ENCODE measurements around the gene TMCC1. TPM values are rescaled to one million over a fixed set of nuclear protein-coding genes. Genes with fewer than 3 reads are reported as not detected.
"Not testable (repeated sequence)": the region's sequence is repeated elsewhere in the genome, so short reads cannot be mapped to it uniquely, and the experiment has no call there.

TMCC1 gene
- total and polyA plus RNA-seq, 9 donors = 26.8 to 37.8 (median 30.9) TPM

- Histone ChIP-seq H3K4me1 (ENCODE audit: control insufficient read depth, insufficient read depth, low read length) (no peaks in the 10 kb centered on the region), H3K9me3 (replicated peaks; ENCODE audit: control insufficient read depth, low read depth, low read length) (peaks cover 3% of the 10 kb centered on the region), H3K4me3 (ENCODE audit: low read length) (no peak overlapping the region), H3K36me3 (ENCODE audit: control insufficient read depth, insufficient read depth, low read length) (peaks cover 3% of the 10 kb centered on the region), H3K27ac (ENCODE audit: low read length) (no peak overlapping the region), H3K27me3 (ENCODE audit: control insufficient read depth, insufficient read depth, low read length) (no peaks in the 10 kb centered on the region)
- 94% methylated on average over 3 of the region's 5 CpGs for WGBS (ENCODE audit: insufficient coverage)
- no peak for DNase-seq
These were observed 52.7 kb downstream of the TMCC1 start for GRCh38 chr3:129840707-129841360.

- H3K27ac ChIP-seq (ENCODE audit: low read length) = no peak overlapping the region
- DNase-seq = no peak
- no peak overlapping the region for H3K4me3 ChIP-seq (ENCODE audit: low read length)
- H3K9me3 ChIP-seq (replicated peaks; ENCODE audit: control insufficient read depth, low read depth, low read length) = peaks cover 3% of the 10 kb centered on the region
- H3K27me3 ChIP-seq (ENCODE audit: control insufficient read depth, insufficient read depth, low read length) = no peaks in the 10 kb centered on the region
- H3K4me1 ChIP-seq (ENCODE audit: control insufficient read depth, insufficient read depth, low read length) = no peaks in the 10 kb centered on the region
- WGBS (ENCODE audit: insufficient coverage) = 89% methylated on average over 3 of the region's 6 CpGs
- peaks cover 3% of the 10 kb centered on the region for H3K36me3 ChIP-seq (ENCODE audit: control insufficient read depth, insufficient read depth, low read length)
These were observed 55.4 kb downstream of the TMCC1 start for GRCh38 chr3:129838086-129838485.

DNA sequence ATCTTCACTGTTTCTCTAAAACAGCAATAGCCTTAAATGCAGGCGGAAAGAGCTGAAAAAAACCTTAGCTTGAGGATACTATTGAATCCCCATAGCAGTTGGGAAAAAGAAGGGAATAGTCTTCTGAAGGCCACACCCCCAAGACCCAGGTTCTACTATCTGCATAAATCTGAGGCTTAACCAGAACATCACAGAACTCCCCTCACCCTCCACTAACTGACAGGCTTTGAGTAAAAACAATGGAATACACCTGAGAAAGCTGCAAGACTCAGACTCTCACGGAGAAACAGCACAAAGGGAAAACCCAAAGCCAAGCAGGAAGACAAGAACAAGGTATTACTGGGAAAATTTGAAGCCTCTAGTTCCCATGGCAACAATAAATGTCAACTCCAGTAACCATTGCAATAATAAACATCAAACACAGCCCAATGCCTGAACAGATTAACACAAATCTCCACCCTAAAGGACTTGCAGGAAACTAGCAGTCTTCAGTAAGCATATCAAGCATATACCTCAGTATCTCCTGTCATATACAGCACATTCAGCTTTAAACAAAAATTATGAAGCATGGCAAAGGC, 56.4 kb downstream of the TMCC1 start:
- Histone ChIP-seq H3K4me3 (ENCODE audit: low read length) (no peak overlapping the region), H3K36me3 (ENCODE audit: control insufficient read depth, insufficient read depth, low read length) (peaks cover 2% of the 10 kb centered on the region), H3K27ac (ENCODE audit: low read length) (no peak overlapping the region), H3K9me3 (replicated peaks; ENCODE audit: control insufficient read depth, low read depth, low read length) (no peaks in the 10 kb centered on the region), H3K27me3 (ENCODE audit: control insufficient read depth, insufficient read depth, low read length) (no peaks in the 10 kb centered on the region), H3K4me1 (ENCODE audit: control insufficient read depth, insufficient read depth, low read length) (no peaks in the 10 kb centered on the region)
- DNase-seq = peak; percentile 15
- no CpG with 5 or more reads among the region's 2 CpGs for WGBS (ENCODE audit: insufficient coverage)

- H3K9me3 ChIP-seq (replicated peaks; ENCODE audit: control insufficient read depth, low read depth, low read length) = no peaks in the 10 kb centered on the region
- H3K4me1 ChIP-seq (ENCODE audit: control insufficient read depth, insufficient read depth, low read length) = no peaks in the 10 kb centered on the region
- H3K27ac ChIP-seq (ENCODE audit: low read length) = no peak overlapping the region
- H3K4me3 ChIP-seq (ENCODE audit: low read length) = no peak overlapping the region
- H3K27me3 ChIP-seq (ENCODE audit: control insufficient read depth, insufficient read depth, low read length) = no peaks in the 10 kb centered on the region
- WGBS (ENCODE audit: insufficient coverage) = no CpG with 5 or more reads among the region's 2 CpGs
- DNase-seq = no peak
- no peaks in the 10 kb centered on the region for H3K36me3 ChIP-seq (ENCODE audit: control insufficient read depth, insufficient read depth, low read length)
These were observed 57.0 kb downstream of the TMCC1 start for GRCh38 chr3:129836381-129837064.

DNA sequence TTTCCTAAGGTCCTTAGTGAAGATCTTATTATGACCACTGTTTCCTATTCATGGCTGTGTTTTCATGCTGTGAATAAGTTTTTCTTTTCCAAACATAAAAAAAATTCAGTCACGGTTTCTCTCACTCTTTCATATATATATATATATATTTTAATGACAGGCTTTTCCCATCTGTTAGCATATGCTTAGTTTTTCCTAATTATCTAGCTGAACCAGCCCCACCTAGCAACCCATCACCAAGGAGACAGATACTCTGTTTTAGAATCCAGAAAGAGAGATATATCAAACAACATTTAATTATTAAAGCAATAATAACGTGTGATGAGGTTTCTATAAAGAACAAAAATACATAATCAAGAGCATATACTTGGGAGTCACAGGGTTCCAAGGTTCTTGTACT, 58.3 kb downstream of the TMCC1 start:
- Histone ChIP-seq H3K9me3 (replicated peaks; ENCODE audit: control insufficient read depth, low read depth, low read length) (no peaks in the 10 kb centered on the region), H3K27ac (ENCODE audit: low read length) (no peak overlapping the region), H3K4me3 (ENCODE audit: low read length) (no peak overlapping the region), H3K4me1 (ENCODE audit: control insufficient read depth, insufficient read depth, low read length) (no peaks in the 10 kb centered on the region), H3K36me3 (ENCODE audit: control insufficient read depth, insufficient read depth, low read length) (no peaks in the 10 kb centered on the region), H3K27me3 (ENCODE audit: control insufficient read depth, insufficient read depth, low read length) (no peaks in the 10 kb centered on the region)
- no peak for DNase-seq
- no CpG with 5 or more reads among the region's 2 CpGs for WGBS (ENCODE audit: insufficient coverage)

- no peak for DNase-seq
- H3K4me3 ChIP-seq (ENCODE audit: low read length) = no peak overlapping the region
- H3K27ac ChIP-seq (ENCODE audit: low read length) = no peak overlapping the region
- H3K9me3 ChIP-seq (replicated peaks; ENCODE audit: control insufficient read depth, low read depth, low read length) = no peaks in the 10 kb centered on the region
- no peaks in the 10 kb centered on the region for H3K36me3 ChIP-seq (ENCODE audit: control insufficient read depth, insufficient read depth, low read length)
- 68% methylated on average over 3 of the region's 5 CpGs for WGBS (ENCODE audit: insufficient coverage)
- H3K4me1 ChIP-seq (ENCODE audit: control insufficient read depth, insufficient read depth, low read length) = no peaks in the 10 kb centered on the region
- H3K27me3 ChIP-seq (ENCODE audit: control insufficient read depth, insufficient read depth, low read length) = no peaks in the 10 kb centered on the region
These were observed 58.9 kb downstream of the TMCC1 start for GRCh38 chr3:129834580-129834979.

DNA sequence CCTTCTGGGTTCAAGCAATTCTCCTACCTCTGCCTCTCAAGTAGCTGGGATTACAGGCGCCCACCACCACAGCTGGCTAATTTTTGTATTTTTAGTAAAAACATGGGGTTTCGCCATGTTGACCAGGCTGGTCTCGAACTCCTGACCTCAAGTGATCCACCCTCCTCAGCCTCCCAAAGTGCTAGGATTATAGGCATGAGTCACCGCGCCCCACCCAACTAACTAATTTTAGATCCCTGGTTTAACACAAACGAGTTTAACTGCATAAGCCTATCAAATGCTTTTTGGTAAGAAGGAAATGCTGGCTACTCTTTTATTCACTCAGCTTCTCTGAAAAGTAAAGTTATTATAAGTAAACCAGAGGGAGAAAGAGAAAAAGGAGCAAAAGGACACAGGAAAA, 61.6 kb downstream of the TMCC1 start:
- H3K27me3 ChIP-seq (ENCODE audit: control insufficient read depth, insufficient read depth, low read length); H3K4me3 ChIP-seq (ENCODE audit: low read length); H3K4me1 ChIP-seq (ENCODE audit: control insufficient read depth, insufficient read depth, low read length); H3K36me3 ChIP-seq (ENCODE audit: control insufficient read depth, insufficient read depth, low read length); H3K9me3 ChIP-seq (replicated peaks; ENCODE audit: control insufficient read depth, low read depth, low read length); DNase-seq; H3K27ac ChIP-seq (ENCODE audit: low read length): not testable (repeated sequence)
- 100% methylated on average over 1 of the region's 6 CpGs for WGBS (ENCODE audit: insufficient coverage)

DNA sequence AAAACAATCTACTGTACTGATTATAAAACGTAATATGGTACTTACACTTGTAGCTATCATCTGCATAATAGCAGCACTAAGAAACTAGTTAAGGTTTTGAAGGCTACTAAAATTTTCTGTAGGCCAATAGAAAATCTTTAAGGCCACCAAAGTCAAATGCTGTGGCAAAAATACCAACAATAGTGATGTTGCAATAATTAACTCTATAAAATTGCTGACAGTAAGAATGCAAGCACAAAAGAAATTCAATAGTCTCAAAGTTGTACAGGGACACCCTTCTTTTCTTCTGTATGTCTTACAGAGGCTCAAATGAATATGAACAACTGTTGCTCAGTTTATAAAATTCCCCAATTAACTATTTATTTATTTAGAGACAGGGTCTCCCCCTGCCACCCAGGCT, 62.0 kb downstream of the TMCC1 start:
- no peak overlapping the region for H3K4me3 ChIP-seq (ENCODE audit: low read length)
- peaks cover 4% of the 10 kb centered on the region for H3K4me1 ChIP-seq (ENCODE audit: control insufficient read depth, insufficient read depth, low read length)
- no peaks in the 10 kb centered on the region for H3K9me3 ChIP-seq (replicated peaks; ENCODE audit: control insufficient read depth, low read depth, low read length)
- peaks cover 4% of the 10 kb centered on the region for H3K36me3 ChIP-seq (ENCODE audit: control insufficient read depth, insufficient read depth, low read length)
- H3K27me3 ChIP-seq (ENCODE audit: control insufficient read depth, insufficient read depth, low read length) = no peaks in the 10 kb centered on the region
- no peak for DNase-seq
- H3K27ac ChIP-seq (ENCODE audit: low read length) = no peak overlapping the region
- no CpG with 5 or more reads among the region's 1 CpG for WGBS (ENCODE audit: insufficient coverage)

DNA sequence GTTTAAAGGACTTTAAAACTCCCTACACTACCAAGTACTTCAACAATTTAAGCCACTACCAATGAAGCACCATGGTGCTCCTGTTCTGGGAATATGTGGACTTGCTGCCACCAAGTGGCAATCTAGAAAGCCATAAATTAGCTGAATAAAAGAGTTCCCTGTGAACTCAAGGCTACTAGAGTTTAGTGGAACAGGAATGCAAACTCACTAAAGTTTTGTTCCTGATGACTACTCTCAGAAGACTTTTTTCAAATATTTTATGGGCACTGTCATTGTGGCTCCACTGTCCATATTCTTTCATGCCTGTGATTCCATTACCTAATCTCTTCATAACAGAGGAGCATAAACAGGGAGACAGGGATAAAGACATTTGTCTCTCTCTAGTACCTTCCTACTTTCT, 63.9 kb downstream of the TMCC1 start:
- Histone ChIP-seq H3K4me3 (ENCODE audit: low read length) (no peak overlapping the region), H3K9me3 (replicated peaks; ENCODE audit: control insufficient read depth, low read depth, low read length) (no peaks in the 10 kb centered on the region), H3K36me3 (ENCODE audit: control insufficient read depth, insufficient read depth, low read length) (peaks cover 4% of the 10 kb centered on the region), H3K27me3 (ENCODE audit: control insufficient read depth, insufficient read depth, low read length) (no peaks in the 10 kb centered on the region), H3K4me1 (ENCODE audit: control insufficient read depth, insufficient read depth, low read length) (peaks cover 4% of the 10 kb centered on the region), H3K27ac (ENCODE audit: low read length) (no peak overlapping the region)
- peak; percentile 82 for DNase-seq

DNA sequence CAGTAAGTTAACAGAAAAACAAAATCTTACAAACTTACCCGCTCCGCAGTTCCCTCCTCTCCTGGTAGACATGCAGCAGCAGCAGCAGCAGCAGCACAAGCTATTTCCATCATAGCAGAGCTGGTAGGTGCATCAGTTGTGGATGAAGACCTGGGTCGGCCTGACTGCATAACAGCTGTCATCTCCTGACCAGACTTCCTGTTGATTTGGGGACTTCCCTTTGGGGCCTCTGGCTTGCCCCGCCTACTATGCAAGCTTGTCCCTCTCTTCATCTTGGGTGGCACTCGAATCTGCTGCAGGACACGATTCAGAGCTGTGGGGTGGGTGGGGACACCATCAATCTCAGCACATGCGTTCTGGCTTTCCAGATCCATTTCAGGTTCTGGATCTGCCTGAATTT, 65.7 kb downstream of the TMCC1 start:
- no peak overlapping the region for H3K4me3 ChIP-seq (ENCODE audit: low read length)
- 71% methylated on average over 6 of the region's 7 CpGs for WGBS (ENCODE audit: insufficient coverage)
- no peaks in the 10 kb centered on the region for H3K9me3 ChIP-seq (replicated peaks; ENCODE audit: control insufficient read depth, low read depth, low read length)
- H3K27me3 ChIP-seq (ENCODE audit: control insufficient read depth, insufficient read depth, low read length) = no peaks in the 10 kb centered on the region
- no peak overlapping the region for H3K27ac ChIP-seq (ENCODE audit: low read length)
- peak; percentile 25 for DNase-seq
- H3K36me3 ChIP-seq (ENCODE audit: control insufficient read depth, insufficient read depth, low read length) = peaks cover 4% of the 10 kb centered on the region
- peaks cover 4% of the 10 kb centered on the region for H3K4me1 ChIP-seq (ENCODE audit: control insufficient read depth, insufficient read depth, low read length)
